GM21447 (cell line): ENCODE results near the gene SMPD3.

Experiments
- ATAC-seq: cut with Tn5 transposase; IDR thresholded peaks from one replicate; pipeline ENCODE4 v1.9.1; 2021; ENCODE audit not compliant: unreplicated experiment

Gene SMPD3

GRCh38 chr16:68359398-68360191 lies 88.7 kb downstream of the SMPD3 start:
- ATAC-seq = no peak

- ATAC-seq = no peak
Measured at GRCh38 chr16:68358951-68359350, 89.4 kb downstream of the SMPD3 start.

- ATAC-seq = no peak
Measured at GRCh38 chr16:68357923-68358322, 90.4 kb downstream of the SMPD3 start.

- no peak for ATAC-seq
Measured at GRCh38 chr16:68357521-68357922, 90.8 kb downstream of the SMPD3 start.

- ATAC-seq = no peak
Measured at GRCh38 chr16:68356919-68357286, 91.4 kb downstream of the SMPD3 start.

- peak; percentile 91 for ATAC-seq
Measured at GRCh38 chr16:68356249-68356918, 91.9 kb downstream of the SMPD3 start.

GRCh38 chr16:68355447-68356248 lies 92.7 kb downstream of the SMPD3 start:
- no peak for ATAC-seq

GRCh38 chr16:68354816-68355215 lies 93.5 kb downstream of the SMPD3 start:
- no peak for ATAC-seq

GRCh38 chr16:68353366-68353765 lies 94.9 kb downstream of the SMPD3 start:
- no peak for ATAC-seq

GRCh38 chr16:68351991-68352431 lies 96.3 kb downstream of the SMPD3 start:
- ATAC-seq = no peak

- no peak for ATAC-seq
Measured at GRCh38 chr16:68351463-68351862, 96.8 kb downstream of the SMPD3 start.

- no peak for ATAC-seq
Measured at GRCh38 chr16:68350813-68351350, 97.4 kb downstream of the SMPD3 start.

GRCh38 chr16:68349838-68350410 lies 98.4 kb downstream of the SMPD3 start:
- no peak for ATAC-seq

- no peak for ATAC-seq
Measured at GRCh38 chr16:68348639-68349445, 99.5 kb downstream of the SMPD3 start.

- no peak for ATAC-seq
Measured at GRCh38 chr16:68347605-68348004, 100.7 kb downstream of the SMPD3 start.

- no peak for ATAC-seq
Measured at GRCh38 chr16:68346892-68347480, 101.3 kb downstream of the SMPD3 start.

GRCh38 chr16:68345958-68346635 lies 102.2 kb downstream of the SMPD3 start:
- no peak for ATAC-seq

GRCh38 chr16:68345351-68345810 lies 102.9 kb downstream of the SMPD3 start:
- no peak for ATAC-seq

- ATAC-seq = no peak
Measured at GRCh38 chr16:68344252-68344651, 104.1 kb downstream of the SMPD3 start.
